ENCODE results near the gene GLOD4.

DNA sequence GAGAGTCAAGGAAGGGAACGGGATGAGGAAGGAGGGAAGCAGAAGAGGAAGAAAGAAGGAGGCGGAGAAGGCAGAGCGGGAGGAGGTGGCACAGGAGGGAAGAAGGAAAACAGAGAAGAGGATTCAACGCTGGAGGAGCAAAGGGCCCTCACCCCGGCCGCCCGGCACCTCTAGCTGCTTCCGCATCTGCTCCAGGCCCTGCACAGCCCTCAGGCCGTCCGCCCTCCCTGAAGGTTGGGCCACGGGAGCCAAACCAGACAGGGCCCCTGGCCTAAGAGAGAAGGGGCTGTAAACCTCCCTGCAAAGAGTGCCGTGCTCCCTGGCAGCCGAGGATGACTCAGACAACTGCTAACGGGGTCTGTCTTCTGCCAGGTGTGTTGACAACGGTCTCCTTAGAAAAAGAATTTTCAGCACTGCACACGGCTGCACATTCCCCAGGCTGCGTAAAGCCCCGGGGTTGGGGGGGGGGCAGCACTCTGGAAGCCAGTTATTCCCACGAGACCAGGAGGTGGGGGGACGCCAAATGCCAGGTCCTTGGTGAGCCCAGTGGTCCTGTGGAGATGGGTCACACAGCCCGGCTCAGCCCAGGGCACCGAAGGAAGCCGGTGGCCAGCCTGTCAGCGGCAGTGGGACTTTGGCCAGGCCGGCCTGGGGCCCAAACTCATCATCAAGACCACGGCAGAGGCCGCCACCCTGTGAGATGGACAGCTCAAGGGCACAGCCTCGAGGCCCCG is 29.1 kb upstream of the GLOD4 start:
- TF ChIP-seq, protein P1, sequence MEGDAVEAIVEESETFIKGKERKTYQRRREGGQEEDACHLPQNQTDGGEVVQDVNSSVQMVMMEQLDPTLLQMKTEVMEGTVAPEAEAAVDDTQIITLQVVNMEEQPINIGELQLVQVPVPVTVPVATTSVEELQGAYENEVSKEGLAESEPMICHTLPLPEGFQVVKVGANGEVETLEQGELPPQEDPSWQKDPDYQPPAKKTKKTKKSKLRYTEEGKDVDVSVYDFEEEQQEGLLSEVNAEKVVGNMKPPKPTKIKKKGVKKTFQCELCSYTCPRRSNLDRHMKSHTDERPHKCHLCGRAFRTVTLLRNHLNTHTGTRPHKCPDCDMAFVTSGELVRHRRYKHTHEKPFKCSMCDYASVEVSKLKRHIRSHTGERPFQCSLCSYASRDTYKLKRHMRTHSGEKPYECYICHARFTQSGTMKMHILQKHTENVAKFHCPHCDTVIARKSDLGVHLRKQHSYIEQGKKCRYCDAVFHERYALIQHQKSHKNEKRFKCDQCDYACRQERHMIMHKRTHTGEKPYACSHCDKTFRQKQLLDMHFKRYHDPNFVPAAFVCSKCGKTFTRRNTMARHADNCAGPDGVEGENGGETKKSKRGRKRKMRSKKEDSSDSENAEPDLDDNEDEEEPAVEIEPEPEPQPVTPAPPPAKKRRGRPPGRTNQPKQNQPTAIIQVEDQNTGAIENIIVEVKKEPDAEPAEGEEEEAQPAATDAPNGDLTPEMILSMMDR (IDR thresholded peaks at IDR 0.05): no peak
- TF ChIP-seq POLR2A (IDR thresholded peaks at IDR 0.05) (no peak), POLR2AphosphoS5 (IDR thresholded peaks at IDR 0.05) (no peak)
